HG02970 (cell line): ENCODE measurements around the gene ANXA3.
"Not testable (repeated sequence)": the region's sequence is repeated elsewhere in the genome, so short reads cannot be mapped to it uniquely, and the experiment has no call there.

ENCODE experiments used
- ATAC-seq: cut with Tn5 transposase; IDR thresholded peaks from one replicate; pipeline ENCODE4 v1.9.1; 2021; ENCODE audit warnings: mild to moderate bottlenecking, moderate library complexity, moderate number of reproducible peaks; ENCODE audit not compliant: unreplicated experiment, low FRiP score

ANXA3 gene

DNA sequence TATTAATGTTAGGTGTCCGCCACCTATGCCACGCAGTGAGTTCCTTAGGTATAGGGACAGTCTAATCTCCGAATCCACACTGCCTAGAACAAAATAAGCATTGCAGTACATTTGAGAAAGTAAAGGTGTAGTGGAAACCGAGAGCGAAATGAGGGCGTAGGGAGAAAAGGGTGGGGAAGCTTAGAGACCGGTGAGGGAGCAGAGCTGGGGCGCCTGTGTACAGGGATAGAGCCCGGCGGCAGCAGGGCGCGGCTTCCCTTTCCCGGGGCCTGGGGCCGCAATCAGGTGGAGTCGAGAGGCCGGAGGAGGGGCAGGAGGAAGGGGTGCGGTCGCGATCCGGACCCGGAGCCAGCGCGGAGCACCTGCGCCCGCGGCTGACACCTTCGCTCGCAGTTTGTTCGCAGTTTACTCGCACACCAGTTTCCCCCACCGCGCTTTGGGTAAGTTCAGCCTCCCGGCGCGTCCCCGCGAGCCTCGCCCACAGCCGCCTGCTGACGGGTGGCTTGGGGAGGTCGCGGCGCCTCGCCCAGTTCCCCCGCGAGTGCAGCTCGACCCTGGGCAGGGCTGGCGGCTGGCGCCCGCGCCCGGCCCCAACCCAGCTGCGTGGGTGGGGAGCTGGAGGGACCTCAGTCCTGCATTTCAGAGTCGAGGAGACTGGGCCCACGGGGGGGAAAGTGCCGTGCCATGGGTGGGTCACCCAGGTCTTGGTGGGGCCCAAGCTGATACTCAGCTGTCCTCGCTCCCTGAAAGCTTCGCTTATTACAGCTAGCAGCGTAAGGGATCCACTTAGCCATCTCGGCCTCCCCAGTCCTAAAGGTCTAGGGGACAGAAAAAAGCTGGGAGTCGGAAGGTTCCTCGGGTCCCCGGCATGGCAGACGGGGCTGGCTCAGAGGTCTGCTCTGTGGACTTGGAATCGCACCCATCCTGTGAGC, at the start of gene ANXA3:
ANXA3 (plus strand) TSS at position 351 of the 932 bp plus-strand sequence. CDS start 2,704 bp downstream, outside the sequence.
- ATAC-seq = no peak

GRCh38 chr4:78506260-78506659, 45.3 kb upstream of the ANXA3 start:
- ATAC-seq = not testable (repeated sequence)

DNA sequence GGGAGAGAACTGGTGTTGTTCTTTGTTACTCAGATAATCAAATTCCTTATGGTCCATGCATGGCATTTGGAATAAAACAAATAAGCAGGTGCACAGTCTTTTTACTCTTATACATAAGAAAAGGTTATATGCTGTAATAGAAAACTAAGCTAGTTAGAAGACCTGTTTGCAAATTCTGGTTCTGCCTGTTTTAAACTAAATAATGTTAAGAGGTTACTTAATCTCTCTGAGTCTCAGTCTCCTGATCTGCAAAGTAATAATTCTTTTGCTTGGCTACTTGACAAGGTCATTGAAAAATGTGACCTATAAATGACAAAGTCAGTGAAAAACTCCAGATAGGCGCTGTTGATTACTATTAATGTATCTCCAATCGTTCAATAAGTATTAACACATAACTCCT, 42.5 kb upstream of the ANXA3 start:
- no peak for ATAC-seq

- no peak for ATAC-seq
Measured at GRCh38 chr4:78510108-78510507, 41.5 kb upstream of the ANXA3 start.

DNA sequence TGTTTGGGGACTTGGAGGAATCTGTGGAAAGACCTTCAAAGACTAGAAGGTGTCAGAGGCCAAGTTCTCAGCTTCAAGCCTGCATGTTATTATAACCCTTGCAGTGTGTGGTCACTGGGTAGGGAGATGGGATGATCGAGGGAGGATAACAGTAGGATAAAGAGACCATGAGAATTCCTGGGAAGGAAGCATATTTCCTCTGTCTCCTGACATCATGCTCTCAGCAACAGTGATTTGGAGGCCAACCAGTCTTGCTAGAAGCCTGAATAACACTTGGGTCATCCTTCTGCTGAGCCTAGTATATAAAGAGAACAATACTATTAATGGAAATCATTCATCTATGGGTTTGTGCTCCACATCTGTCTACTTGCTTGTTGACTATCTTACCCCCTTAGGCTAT, 40.9 kb upstream of the ANXA3 start:
- no peak for ATAC-seq

DNA sequence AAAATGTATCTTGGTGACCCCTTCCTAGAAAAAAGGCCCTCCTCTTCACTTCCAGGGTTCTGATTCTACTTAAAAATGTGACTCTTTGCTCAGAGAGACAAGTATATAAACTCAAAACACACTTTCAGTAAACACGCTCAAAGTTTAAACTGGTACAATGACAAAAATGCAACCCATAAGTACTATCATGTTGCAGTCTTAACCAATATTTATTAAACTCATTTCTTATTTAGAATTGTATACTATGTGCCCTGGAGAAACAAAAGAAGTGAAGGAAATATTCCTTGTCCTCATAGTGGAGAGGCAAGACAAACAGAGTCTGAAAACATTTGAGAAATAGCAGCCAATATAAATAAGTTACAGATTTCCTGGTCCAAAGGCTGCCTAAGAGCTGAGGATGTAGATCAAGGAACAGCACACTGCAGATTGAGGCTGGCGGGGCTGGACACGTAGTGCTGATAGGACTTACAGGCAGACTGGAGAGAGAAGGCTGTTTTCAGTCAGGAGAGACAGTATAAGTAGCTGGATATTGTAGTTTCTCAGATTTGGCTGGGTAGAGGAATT, 39.1 kb upstream of the ANXA3 start:
- ATAC-seq = no peak

DNA sequence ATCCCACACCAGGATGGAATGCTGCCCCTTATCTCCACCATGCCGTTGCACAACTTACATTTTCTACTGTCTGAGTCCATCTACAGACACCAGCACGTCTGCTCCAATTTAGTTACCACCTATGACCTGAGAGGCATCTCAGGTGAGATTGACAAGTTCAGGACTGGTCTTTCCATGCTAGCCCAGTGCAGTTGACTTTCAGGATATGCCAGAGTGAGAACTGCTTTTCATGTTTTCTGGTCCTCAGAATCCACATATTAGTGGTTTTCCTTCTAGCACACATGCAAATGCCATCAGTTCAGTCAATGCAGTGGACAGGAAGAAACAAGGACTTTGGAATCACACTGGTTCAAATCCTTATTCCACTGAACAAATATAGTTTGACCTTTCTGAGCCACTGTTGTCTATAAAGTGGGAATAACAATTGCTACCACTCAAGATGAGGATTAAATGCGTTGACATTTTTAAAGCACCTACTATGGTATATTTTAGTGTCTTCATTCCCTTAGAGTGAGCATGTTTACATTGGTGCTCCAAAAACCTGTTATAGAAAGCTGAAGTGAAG, 38.1 kb upstream of the ANXA3 start:
- no peak for ATAC-seq

DNA sequence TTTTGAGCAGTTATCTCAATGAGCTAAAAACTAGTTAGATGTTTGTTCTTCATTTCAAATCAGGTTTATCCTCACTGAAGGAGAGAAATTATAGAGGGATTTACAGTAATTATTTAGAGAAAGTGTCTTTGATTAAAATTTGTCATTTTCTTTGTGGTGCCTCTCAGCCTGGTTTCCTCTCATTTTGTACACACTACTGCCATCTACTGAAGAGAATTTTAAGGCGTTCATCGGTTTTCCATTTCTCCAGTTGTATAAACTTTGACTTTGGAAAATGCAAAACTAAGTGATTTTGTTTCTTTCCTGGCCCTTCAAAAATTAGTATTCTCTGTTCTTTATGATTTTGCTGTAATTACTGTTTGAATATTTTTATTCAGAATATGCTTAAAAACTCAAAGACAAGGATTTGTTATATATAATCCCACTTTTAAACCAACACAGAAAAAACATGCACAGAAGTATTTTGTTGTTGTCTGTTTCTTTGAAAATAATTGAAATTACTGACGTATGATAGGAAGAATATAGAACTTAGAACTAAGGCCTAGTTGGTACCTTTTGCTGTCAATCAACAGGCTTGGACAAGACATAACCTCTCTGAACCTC, 34.4 kb upstream of the ANXA3 start:
- no peak for ATAC-seq

DNA sequence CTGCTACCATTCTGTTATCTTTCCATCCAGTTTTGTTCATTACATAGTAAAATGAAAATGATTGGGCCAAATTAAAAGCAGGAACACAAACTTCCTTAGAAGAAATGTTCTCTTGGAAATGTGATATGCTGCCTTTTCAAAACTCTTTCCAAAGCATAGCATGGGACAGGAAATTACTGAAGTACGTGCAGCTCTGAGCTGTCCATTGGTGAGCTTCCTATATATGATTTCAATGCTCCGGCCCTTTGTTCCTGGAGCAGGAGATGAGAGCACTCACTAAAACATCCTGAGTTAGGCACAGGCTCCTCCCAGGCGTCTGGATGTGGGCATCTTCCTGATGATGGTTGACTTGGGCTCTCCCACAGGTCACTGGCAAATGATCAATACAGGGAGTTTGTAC, 33.0 kb upstream of the ANXA3 start:
- no peak for ATAC-seq

GRCh38 chr4:78519962-78520361, 31.6 kb upstream of the ANXA3 start:
- no peak for ATAC-seq

GRCh38 chr4:78520808-78521226, 30.8 kb upstream of the ANXA3 start:
- no peak for ATAC-seq

DNA sequence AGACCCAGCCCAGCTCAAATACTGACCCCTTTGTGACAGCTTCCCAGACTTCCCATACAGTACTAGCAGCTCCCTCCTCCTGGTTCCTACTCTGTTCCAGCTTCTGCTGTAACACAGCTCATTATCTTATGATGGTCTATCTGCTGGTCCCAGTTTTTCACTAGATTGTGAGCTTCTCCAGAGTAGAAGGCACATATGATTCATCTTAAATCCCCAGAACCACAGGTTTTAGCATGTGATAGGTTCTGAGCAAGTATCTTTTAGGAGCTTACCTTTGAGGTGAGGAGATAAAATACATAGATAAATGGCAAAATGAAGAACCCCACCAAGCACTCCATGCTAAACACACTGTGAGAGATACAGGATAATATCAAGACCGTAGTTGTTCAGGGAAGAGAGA, 27.6 kb upstream of the ANXA3 start:
- no peak for ATAC-seq

DNA sequence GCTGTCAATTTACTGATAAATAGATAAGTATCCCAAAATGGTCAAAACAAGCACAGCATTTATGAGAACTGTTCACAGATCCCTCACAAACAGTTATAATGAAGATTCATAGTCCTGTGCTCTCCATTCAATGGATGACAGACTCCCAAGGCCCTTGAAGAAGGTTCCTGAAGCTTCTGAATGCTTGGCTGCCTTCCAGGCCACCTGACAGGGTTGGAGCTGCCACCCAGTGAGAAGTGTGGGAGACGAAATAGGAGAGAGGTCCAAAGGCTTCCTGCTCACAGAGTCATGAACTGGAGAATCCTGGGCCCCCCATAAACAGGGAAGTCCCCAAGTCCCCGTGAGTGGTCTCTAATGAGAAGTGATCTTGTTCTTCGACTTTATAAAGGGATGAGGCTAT, 26.0 kb upstream of the ANXA3 start:
- ATAC-seq = no peak

DNA sequence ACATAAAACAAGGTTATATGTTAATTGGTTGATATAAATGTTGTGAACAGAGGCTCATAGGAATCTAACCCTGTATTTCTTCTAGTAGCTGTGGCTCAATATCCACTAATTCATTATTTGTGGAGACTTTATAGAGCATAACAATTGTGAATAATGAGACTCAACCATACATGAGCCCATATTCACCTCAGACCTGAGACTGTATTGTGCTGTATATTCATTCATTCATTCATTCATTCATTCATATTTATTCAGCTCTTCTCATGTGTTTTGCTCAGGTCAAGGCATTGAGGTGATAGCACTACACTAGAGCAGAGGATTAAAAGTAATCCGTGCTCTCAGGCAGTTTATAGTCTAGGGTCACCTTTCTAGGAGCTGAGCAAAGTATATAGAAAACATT, 24.5 kb upstream of the ANXA3 start:
- no peak for ATAC-seq

DNA sequence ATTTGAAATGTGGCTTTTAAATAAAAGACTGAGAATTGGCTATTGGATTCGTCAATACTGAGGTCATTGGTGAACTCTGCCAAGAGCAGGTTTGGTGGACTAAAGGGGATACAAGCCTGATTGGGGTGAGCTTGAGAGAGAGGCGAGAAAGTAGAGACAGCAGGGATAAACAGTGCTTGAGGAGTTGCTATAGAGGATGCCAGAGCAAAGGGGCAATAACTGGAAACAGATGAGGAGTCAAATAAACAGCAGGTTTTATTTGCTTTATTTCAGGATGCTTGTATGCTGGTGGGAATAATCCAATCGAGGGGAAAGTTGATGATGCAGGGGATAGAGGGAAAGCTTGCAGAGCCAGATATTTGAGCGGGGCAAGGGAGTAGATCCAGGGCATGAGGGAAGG, 24.0 kb upstream of the ANXA3 start:
- ATAC-seq = no peak

- no peak for ATAC-seq
Measured at GRCh38 chr4:78528327-78528726, 23.2 kb upstream of the ANXA3 start.

GRCh38 chr4:78529569-78530209, 21.9 kb upstream of the ANXA3 start:
- ATAC-seq = no peak

DNA sequence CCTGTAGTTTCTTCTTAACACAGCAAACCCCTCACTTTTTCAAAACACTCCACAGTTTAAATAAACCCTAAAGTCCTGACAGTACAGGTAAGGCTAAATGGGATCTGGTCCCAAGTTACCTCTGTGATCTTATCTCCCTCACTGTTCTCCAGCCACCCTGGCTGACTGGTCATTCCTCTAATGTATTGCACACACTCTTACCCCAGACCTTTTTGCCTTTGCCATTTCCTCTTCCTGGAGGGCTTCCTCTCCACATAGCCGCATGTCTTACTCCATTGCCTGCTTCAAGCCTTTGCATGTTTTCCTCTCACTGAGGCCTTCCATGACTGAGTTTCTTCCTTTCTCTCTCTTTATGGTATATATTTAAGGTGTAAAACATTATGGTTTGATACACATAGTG, 19.5 kb upstream of the ANXA3 start:
- ATAC-seq = no peak

- ATAC-seq = no peak
Measured at GRCh38 chr4:78533854-78534253, 17.7 kb upstream of the ANXA3 start.

DNA sequence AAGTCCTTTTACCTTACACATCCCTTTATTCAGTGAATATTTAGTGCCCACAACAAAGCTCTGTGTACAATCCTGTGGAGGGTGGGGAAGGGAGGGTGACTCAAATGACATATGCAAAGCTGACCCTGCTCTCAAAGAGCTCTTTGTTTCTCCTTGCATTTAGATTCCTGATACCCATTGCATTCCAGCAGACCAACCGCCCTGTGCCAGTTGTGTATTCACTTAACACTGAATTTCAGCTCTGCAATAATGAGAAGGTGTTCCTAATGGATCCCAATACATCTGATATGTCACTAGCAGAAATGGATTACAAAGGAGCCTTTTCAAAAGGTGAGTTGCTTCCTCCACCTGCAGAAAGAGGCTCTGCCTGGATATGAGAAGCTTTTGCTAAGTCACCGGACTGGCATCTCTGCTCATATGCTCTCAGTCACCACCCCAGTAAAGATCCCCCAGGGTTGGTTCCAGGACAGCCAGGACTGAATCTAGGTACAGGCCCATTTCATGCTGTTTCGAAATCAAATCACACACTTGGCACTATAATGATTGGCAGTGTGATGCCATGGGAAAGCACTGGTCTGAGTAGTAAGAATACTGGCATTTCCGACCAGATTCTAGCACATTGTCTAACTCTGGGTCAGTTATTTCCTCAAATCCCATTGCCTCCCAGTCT, 17.1 kb upstream of the ANXA3 start:
- no peak for ATAC-seq
